AG09309 (cell line): ENCODE measurements around the gene ASPG.

Source experiments
- DNase-seq: peaks from one replicate; pipeline ENCODE4 v3.0.0-alpha.2; 2010; ENCODE audit warnings: low read depth
- H3K4me3 ChIP-seq: 2 replicates; pipeline ENCODE4 v1.5.1; 2011; ENCODE audit warnings: mild to moderate bottlenecking, low read depth, low read length, moderate library complexity; ENCODE audit not compliant: control insufficient read depth
- CTCF ChIP-seq: IDR thresholded peaks from 2 replicates; pipeline ENCODE4 v1.5.1; 2011; ENCODE audit warnings: mild to moderate bottlenecking, low read depth, low read length, inconsistent platforms; ENCODE audit not compliant: insufficient read depth, control insufficient read depth; ENCODE audit errors: missing control alignments

Gene ASPG

GRCh38 chr14:104116756-104117340, 31.3 kb downstream of the ASPG start:
- no peak overlapping the region for H3K4me3 ChIP-seq
- no peak for TF ChIP-seq CTCF
- DNase-seq: no peak

- DNase-seq: no peak
- H3K4me3 ChIP-seq: no peak overlapping the region
- TF ChIP-seq CTCF: no peak
Observed at GRCh38 chr14:104117341-104118005, 32.0 kb downstream of the ASPG start.

- no peak for DNase-seq
- TF ChIP-seq CTCF: no peak
- H3K4me3 ChIP-seq: no peak overlapping the region
Observed at GRCh38 chr14:104118006-104118844, 32.7 kb downstream of the ASPG start.

GRCh38 chr14:104119119-104119487, 33.6 kb downstream of the ASPG start:
- no peak overlapping the region for H3K4me3 ChIP-seq
- no peak for TF ChIP-seq CTCF
- no peak for DNase-seq

GRCh38 chr14:104119488-104120251, 34.2 kb downstream of the ASPG start:
- DNase-seq: no peak
- TF ChIP-seq CTCF: no peak
- no peak overlapping the region for H3K4me3 ChIP-seq

GRCh38 chr14:104120281-104120741, 34.8 kb downstream of the ASPG start:
- no peak overlapping the region for H3K4me3 ChIP-seq
- no peak for TF ChIP-seq CTCF
- no peak for DNase-seq
